Keratinocyte (primary cell): ENCODE results near the gene HEATR1. TPM values are rescaled to one million over a fixed set of nuclear protein-coding genes. Genes with fewer than 3 reads are reported as not detected.

Experiments
- DNase-seq: peaks from one replicate; pipeline ENCODE4 v3.0.0-alpha.2; 2011; ENCODE audit warnings: low read depth, missing footprints, low spot score
- FAIRE-seq: peaks from 2 replicates; lab custom pipeline; 2011; peaks lifted over from hg19 to GRCh38; lab: Jason Lieb, UNC
- H2AFZ ChIP-seq: 2 replicates; pipeline ENCODE4 v1.6.0; 2012; ENCODE audit warnings: low read length, control low read depth, inconsistent platforms; ENCODE audit not compliant: control insufficient read depth
- H3K27ac ChIP-seq: 2 replicates; pipeline ENCODE4 v1.5.1; 2011; ENCODE audit warnings: low read length; ENCODE audit not compliant: control insufficient read depth, insufficient read depth
- H3K27me3 ChIP-seq: 3 replicates; pipeline ENCODE4 v1.6.0; 2011; ENCODE audit warnings: low read length; ENCODE audit not compliant: control insufficient read depth, insufficient read depth; ENCODE audit errors: extremely low read depth
- H3K36me3 ChIP-seq, 2 experiments: 2 replicates in 1 of 2; 3 replicates in 1 of 2; pipeline ENCODE4 v1.5.1; 2011; ENCODE audit warnings: low read length in 2 of 2, mild to moderate bottlenecking in 1 of 2; ENCODE audit not compliant: control insufficient read depth in 2 of 2, insufficient read depth in 2 of 2; ENCODE audit errors: extremely low read depth in 1 of 2
- H3K4me1 ChIP-seq: 3 replicates; pipeline ENCODE4 v1.5.1; 2011; ENCODE audit warnings: low read length; ENCODE audit not compliant: control insufficient read depth, insufficient read depth; ENCODE audit errors: extremely low read depth
- H3K4me2 ChIP-seq: 3 replicates; pipeline ENCODE4 v1.6.0; 2011; ENCODE audit warnings: low read depth, low read length; ENCODE audit not compliant: control insufficient read depth, insufficient read depth; ENCODE audit errors: extremely low read depth
- H3K4me3 ChIP-seq, 3 experiments: fragments of 200-600 bp in 1 of 3; sonication (generic) in 1 of 3; 2 replicates in 2 of 3; 3 replicates in 1 of 3; pipeline ENCODE4 v1.5.1; 2011 to 2016; ENCODE audit warnings: low read length in 3 of 3, mild to moderate bottlenecking in 3 of 3, control low read depth in 2 of 3, inconsistent platforms in 1 of 3, low read depth in 1 of 3, mixed read lengths in 1 of 3, mixed run types in 1 of 3, moderate library complexity in 1 of 3; ENCODE audit not compliant: control insufficient read depth in 2 of 3, insufficient read depth in 2 of 3; ENCODE audit errors: extremely low read depth in 1 of 3
- H3K79me2 ChIP-seq: 2 replicates; pipeline ENCODE4 v1.6.0; 2012; ENCODE audit warnings: low read length; ENCODE audit not compliant: control insufficient read depth, insufficient read depth
- H3K9ac ChIP-seq: 3 replicates; pipeline ENCODE4 v1.6.0; 2011; ENCODE audit warnings: low read length; ENCODE audit not compliant: control insufficient read depth, insufficient read depth; ENCODE audit errors: extremely low read depth
- H3K9me1 ChIP-seq: 3 replicates; pipeline ENCODE4 v1.6.0; 2011; ENCODE audit warnings: low read length; ENCODE audit not compliant: control insufficient read depth, insufficient read depth; ENCODE audit errors: extremely low read depth
- H3K9me3 ChIP-seq: 2 replicates; pipeline ENCODE4 v1.5.1; 2012; ENCODE audit warnings: low read depth, low read length; ENCODE audit not compliant: control insufficient read depth
- H4K20me1 ChIP-seq: 3 replicates; pipeline ENCODE4 v1.6.0; 2011; ENCODE audit warnings: low read length; ENCODE audit not compliant: control insufficient read depth, insufficient read depth; ENCODE audit errors: extremely low read depth
- EZH2 ChIP-seq: IDR thresholded peaks from one replicate; pipeline ENCODE4 v1.6.1; 2012; ENCODE audit warnings: inconsistent platforms, mild to moderate bottlenecking, low read length, moderate library complexity
- dilution Hi-C: fragments of 300-500 bp; cut with MboI; formaldehyde crosslinking; loops from one replicate; pipeline ENCODE4 v1.7.0; 2020; ENCODE audit warnings: low sequenced_read_pairs; ENCODE audit not compliant: extremely low pct_ligation_motif_present
- polyA plus RNA-seq, 5 experiments: library from polyadenylated mRNA; depleted of rRNA in 3 of 5; stranded (reverse) in 3 of 5; stranded (forward) in 1 of 5; unstranded in 1 of 5; fragments of >200 nt; gene quantifications; 1 replicate in 1 of 5; 2 replicates in 3 of 5; 3 replicates in 1 of 5; pipeline versions ENCODE4 v1.2.1 to v1.2.3, GENCODE V29; 2011 to 2012; ENCODE audit warnings: missing spikeins in 2 of 5, low read depth in 1 of 5, low replicate concordance in 1 of 5
- TF ChIP-seq, protein P1 (sequence below), 3 experiments: IDR thresholded peaks in 1 of 3; conservative IDR thresholded peaks in 1 of 3; optimal IDR thresholded peaks in 1 of 3; 2 replicates in 2 of 3; 3 replicates in 1 of 3; pipeline versions ENCODE3 to v1.5.1; 2011; ENCODE audit warnings: low read length in 3 of 3, mild to moderate bottlenecking in 3 of 3, moderate library complexity in 2 of 3, control low read depth in 1 of 3, inconsistent platforms in 1 of 3; ENCODE audit not compliant: insufficient read depth in 2 of 3; ENCODE audit errors: extremely low read depth in 1 of 3

Gene HEATR1
- polyA plus RNA-seq, 1 donor (not counting 4 experiments of a cell fraction or from before 2014, with no cell fraction given): 19.5 TPM

DNA sequence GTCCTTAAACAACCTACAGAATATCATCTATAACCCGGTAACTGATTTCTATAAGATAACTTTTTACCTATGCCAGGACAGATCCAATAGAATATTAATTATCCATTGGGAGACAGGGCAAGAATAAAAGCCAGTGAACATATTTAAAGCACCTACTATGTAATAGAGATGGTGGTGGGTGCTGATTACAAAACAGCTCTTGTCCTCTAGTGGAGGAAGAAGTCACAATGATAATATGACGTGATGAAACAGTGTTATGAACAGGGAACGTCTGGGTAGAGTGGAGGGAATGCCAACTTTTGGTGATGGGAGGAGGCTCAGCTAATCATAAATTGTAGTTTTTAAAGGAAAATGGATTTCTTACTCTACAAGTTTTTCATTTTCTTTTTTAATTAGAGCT, 78.2 kb downstream of the HEATR1 start:
- TF ChIP-seq EZH2: no peak
- TF ChIP-seq, protein P1, sequence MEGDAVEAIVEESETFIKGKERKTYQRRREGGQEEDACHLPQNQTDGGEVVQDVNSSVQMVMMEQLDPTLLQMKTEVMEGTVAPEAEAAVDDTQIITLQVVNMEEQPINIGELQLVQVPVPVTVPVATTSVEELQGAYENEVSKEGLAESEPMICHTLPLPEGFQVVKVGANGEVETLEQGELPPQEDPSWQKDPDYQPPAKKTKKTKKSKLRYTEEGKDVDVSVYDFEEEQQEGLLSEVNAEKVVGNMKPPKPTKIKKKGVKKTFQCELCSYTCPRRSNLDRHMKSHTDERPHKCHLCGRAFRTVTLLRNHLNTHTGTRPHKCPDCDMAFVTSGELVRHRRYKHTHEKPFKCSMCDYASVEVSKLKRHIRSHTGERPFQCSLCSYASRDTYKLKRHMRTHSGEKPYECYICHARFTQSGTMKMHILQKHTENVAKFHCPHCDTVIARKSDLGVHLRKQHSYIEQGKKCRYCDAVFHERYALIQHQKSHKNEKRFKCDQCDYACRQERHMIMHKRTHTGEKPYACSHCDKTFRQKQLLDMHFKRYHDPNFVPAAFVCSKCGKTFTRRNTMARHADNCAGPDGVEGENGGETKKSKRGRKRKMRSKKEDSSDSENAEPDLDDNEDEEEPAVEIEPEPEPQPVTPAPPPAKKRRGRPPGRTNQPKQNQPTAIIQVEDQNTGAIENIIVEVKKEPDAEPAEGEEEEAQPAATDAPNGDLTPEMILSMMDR (optimal IDR thresholded peaks at IDR 0.05 in 1 of 3, IDR thresholded peaks at IDR 0.05 in 1 of 3, conservative IDR thresholded peaks at IDR 0.05 in 1 of 3; ENCODE audit: extremely low read depth in 1 of 3, insufficient read depth in 2 of 3, low read length in 3 of 3): no peak
- Histone ChIP-seq H3K9me1 (no peaks in the 10 kb centered on the region), H3K4me2 (no peak overlapping the region), H3K4me3 (no peak overlapping the region), H3K36me3 (peaks cover 3 to 4% of the 10 kb centered on the region in 2 experiments), H3K79me2 (peaks cover 15% of the 10 kb centered on the region), H3K27ac (no peak overlapping the region), H3K4me1 (peaks cover 10% of the 10 kb centered on the region), H3K9ac (no peak overlapping the region), H3K27me3 (no peaks in the 10 kb centered on the region), H4K20me1 (no peaks in the 10 kb centered on the region), H2AFZ (no peak overlapping the region), H3K9me3 (no peaks in the 10 kb centered on the region)
- FAIRE-seq (no peak), DNase-seq (no peak)
- dilution Hi-C loops: no loop called here

DNA sequence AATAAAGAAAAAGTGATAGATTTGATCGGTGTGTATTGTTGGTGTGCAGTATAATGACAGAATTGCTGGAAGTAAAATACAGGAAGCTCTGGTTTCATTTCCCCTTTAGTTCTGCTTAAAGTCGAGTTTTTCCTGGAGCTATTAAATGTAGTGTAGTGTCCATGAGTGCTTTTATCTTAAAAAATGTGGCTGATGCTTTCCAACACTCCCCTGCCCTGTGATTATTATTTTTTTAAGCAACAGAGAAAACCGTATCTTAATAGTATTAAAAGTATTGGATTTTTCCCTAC, 79.5 kb downstream of the HEATR1 start:
- H3K36me3 ChIP-seq: peaks cover 3 to 4% of the 10 kb centered on the region in 2 experiments
- peak overlapping the region; percentile 88 for H3K27ac ChIP-seq
- H3K4me1 ChIP-seq: peaks cover 10% of the 10 kb centered on the region
- H3K4me3 ChIP-seq: peak overlapping the region; percentile 93 to 99 (median 96)
- H3K4me2 ChIP-seq: peak overlapping the region; percentile 95
- H3K9me1 ChIP-seq: no peaks in the 10 kb centered on the region
- no peak for TF ChIP-seq EZH2
- TF ChIP-seq, protein P1 (optimal IDR thresholded peaks at IDR 0.05 in 1 of 3, IDR thresholded peaks at IDR 0.05 in 1 of 3, conservative IDR thresholded peaks at IDR 0.05 in 1 of 3; ENCODE audit: extremely low read depth in 1 of 3, insufficient read depth in 2 of 3, low read length in 3 of 3): no peak
- H4K20me1 ChIP-seq: no peaks in the 10 kb centered on the region
- no peak for DNase-seq
- peak overlapping the region; percentile 98 for H2AFZ ChIP-seq
- peaks cover 15% of the 10 kb centered on the region for H3K79me2 ChIP-seq
- no peak for FAIRE-seq
- peak overlapping the region; percentile 91 for H3K9ac ChIP-seq
- dilution Hi-C loops: no loop called here
- no peaks in the 10 kb centered on the region for H3K27me3 ChIP-seq
- H3K9me3 ChIP-seq: no peaks in the 10 kb centered on the region
